Stimulated activated CD4-positive, alpha-beta T cell treated with anti-CD3 and anti-CD28 coated beads, Interleukin-4, amount 100 ng/mL, for 48 hours (primary cell): ENCODE results near the gene FAM53B.

Source experiments
- DNase-seq, 2 donors: peaks; one replicate each; pipeline ENCODE4 v3.0.0-alpha.2; 2020; ENCODE audit warnings: low read depth in 2 of 2

The FAM53B gene

GRCh38 chr10:124697837-124698544 is 46.2 kb downstream of the FAM53B start:
- DNase-seq, result peak in 1 of 2 donors; percentile 26

DNA sequence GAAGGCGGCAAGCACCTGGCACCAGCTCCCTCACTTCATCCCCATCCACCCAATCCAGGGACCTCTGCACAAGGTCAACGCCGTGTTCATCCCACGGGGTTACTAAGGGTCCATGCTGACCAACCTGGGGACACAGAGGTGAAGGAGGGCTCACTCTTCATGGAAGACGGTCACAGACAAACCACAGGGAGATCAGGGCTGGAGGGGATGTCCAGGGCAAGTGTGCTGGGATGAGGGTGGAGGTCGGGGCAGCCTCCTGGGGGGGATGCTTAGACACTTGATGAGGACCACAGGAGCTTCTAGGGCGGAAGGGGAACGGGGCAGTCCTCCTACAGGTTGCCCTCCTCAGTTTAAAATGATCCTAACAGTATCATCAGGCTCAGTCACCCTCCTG is 46.7 kb downstream of the FAM53B start:
- no peak for DNase-seq

DNA sequence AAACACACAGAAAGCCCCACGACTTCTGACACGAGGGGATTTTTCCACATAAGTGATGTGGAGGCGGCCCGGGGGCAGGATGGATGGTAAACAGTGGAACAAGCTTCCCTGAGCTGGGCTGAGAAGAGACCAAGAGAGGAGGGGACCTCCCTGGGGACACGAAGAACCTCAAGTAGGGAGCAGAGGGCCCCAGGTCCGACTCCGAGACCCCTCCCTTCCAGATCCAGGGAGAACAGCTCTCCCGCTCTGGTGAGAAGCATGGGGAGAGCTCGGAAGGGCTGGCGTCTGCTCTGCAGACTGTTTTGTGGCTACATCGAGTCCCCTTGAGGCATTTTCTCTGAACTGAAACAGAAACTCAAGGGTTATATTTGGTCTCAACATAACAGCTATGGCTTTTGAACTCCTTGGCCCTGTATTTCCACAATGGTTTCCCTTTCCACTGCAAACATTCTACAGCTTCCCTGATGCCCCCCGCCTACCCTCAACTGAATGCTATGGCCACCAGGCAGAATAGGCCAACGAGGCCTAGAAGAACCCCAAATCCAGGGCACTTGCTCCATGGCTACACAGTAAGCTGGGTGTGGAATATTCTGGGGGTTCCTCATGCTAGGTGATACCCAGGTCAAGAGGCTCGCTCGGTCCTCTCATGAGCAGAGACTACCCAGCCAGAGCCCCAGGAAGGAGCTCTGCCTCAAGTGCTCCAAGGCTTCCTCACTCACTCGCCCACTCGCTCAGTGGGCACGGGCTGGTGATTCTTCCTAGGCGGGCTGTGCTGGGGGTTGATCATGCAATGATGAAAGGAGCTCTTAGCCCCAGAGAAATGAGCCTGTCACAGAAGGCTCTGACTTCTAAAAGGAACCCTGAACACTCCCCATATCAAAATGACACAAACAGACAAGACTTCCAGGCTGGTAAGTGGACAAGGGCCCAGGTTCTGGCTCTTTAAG is 47.5 kb downstream of the FAM53B start:
- no peak for DNase-seq

DNA sequence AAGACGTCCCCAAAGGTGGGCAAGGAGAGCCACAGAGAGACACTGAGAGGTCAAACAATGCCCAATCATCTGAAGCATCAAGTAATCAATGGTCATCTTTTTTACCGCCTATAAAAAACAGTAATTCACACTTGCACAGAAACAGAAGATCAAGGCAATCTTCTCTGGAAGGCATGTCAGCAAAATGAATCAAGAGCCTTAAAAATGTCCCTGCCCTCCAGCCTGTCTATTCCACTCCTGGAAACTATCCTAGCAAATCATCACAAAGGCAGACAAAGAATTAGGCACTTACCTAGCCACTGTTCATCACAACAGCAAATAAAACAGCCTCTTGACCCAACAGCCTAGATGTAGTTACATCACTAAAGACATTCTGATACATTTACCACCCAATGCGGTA is 48.9 kb downstream of the FAM53B start:
- no peak for DNase-seq

DNA sequence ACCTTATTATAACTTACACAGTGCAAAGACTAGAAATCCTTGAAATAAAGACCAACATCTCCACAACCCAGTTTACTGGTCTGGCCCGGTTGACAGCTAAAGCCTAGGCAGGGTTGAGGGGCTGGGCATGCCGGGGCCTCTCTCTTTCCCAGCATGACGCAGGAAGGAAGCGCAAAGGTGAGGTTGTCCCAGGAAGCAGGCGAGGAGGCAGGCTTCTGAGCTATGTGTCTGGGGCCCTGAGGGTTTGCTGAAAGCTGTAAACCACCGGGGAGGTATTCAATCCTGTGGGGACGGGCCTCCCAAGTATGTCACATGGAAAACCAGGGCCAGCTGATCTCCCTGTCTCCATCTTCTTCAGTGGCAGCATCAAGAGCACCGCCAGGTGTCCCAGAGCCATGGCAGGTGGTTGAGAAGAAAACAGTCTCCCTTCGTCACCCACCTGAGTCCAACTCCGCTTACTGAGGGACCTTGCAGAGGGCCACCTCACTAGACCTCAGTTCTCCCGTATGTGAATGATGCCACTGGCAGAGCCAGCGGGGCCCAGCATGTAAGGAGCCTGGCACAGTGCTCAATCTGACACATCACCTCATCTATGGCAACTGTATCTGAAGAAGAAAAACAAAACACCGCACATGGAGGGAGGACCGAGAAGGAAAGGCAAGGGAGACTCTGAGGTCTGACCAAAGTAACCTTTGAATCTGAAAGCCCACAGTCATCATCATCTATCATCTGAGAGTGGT is 49.5 kb downstream of the FAM53B start:
- DNase-seq, result no peak

- DNase-seq, result no peak
These were observed 50.3 kb downstream of the FAM53B start for GRCh38 chr10:124693801-124694416.

DNA sequence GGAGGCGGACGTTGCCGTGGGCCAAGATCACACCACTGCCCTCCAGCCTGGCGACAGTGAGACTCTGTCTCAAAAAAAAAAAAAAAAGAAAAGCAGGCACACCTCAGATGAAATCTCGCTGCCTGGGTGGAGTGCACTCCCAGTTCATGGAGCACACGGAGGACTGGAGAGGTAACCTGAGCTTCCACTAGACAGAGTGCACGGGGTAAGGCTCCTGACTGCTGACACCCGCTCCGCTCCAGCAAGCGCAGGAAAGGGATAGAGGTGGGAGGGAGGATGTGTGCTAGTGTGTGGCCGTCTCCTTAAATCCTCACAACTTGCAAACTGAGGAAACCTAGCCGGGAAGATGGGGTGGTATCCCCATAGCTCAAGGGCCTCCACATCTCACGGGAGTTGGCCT is 50.8 kb downstream of the FAM53B start:
- no peak for DNase-seq

DNA sequence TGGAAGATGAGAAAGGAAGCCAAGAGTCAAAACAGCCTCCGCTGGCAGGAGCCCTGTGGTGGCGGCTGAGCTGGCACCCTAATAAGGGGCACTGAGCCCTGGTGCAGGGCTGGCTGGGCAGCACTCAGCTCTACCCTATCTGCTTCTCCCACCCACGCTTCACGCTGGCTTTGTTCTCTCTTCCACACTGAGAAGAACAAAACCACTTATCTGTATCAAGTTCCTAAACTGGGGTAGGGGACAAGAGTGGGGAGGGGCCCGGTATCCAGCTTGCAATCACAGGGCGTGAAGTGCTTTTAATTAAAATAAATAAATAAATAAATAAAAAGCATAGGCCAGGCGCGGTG is 52.1 kb downstream of the FAM53B start:
- DNase-seq, result no peak

- no peak for DNase-seq
These were observed 52.6 kb downstream of the FAM53B start for GRCh38 chr10:124691421-124692099.

- no peak for DNase-seq
These were observed 53.2 kb downstream of the FAM53B start for GRCh38 chr10:124691002-124691401.

- peak in 1 of 2 donors; percentile 32 for DNase-seq
These were observed 54.2 kb downstream of the FAM53B start for GRCh38 chr10:124689911-124690498.

DNA sequence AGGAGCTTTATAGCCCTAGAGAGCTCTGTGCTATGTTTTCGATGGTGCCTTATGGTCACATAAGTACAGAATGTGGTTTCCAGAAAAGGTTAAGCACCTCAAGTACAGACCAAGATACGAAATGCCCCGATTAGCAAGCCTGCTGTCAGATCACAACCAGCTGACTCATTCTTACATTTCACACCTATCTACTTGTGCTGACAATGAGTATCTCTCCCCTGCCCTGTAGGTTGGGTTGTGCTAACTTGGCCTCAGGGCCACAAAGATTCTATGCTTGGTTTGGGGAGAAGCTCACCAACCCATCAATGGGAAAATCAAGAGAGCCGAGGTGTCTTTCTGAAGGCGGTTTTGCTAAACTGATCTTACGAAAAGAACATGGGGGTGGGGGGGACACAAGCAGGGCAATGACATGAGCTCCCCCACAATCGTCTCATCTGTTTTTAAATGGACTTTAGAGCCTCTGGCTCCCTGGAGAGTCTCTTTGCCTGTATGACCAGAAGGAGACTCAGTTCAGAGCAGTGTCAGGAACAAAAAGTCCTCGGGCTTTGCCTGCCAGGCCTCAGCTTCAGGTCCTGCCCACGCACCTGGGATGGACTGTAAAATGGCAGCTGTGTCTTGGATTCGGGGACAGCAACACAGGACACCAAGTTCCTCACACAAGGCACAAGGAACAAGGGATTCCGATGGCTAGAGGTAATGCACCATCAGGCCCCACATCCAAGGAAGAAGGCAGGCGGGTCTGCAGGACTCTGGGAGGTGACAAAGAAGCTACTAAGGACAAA is 55.1 kb downstream of the FAM53B start:
- DNase-seq, result peak in 1 of 2 donors; percentile 68

DNA sequence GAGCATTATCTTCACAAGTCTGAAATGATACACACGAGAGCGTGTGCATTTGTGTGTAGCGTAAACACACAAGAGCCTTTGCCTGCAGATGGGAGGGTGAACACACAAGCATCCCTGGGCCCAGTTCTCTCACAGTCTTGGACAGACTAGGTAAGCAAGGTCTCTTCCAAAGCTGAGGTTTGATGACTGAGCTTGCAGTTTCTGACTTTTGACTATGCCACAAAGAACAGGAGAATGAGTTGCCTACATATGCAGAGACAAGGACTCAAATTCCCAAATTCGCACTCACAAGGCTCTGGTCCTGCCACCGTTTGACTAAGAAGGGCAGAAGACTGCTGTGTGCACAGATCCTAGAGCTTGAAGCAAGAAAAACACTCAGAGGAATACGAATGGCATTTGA is 55.8 kb downstream of the FAM53B start:
- no peak for DNase-seq

GRCh38 chr10:124686707-124687376 is 57.3 kb downstream of the FAM53B start:
- DNase-seq, result no peak

DNA sequence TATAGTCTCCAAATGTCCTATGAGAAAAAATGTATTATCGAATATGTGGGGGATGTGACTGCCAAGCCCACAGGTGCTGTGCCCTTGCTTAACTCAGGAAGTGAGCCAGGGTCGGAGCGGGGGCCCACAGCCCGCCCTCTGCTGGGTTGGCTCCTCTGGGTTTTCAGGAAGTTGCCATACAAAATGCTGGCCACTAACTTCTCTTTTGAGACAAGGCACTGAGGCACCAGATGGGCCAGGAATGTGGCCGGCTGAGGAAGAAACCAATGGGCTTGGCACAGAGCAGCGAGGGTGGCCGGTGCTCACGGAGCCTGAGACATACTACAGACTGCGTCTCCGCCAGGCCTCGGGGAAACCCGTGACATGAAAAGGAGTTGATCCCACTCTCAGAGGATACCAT is 58.9 kb downstream of the FAM53B start:
- DNase-seq, result no peak

GRCh38 chr10:124683814-124684213 is 60.4 kb downstream of the FAM53B start:
- DNase-seq, result no peak

- no peak for DNase-seq
These were observed 62.3 kb downstream of the FAM53B start for GRCh38 chr10:124681626-124682552.

DNA sequence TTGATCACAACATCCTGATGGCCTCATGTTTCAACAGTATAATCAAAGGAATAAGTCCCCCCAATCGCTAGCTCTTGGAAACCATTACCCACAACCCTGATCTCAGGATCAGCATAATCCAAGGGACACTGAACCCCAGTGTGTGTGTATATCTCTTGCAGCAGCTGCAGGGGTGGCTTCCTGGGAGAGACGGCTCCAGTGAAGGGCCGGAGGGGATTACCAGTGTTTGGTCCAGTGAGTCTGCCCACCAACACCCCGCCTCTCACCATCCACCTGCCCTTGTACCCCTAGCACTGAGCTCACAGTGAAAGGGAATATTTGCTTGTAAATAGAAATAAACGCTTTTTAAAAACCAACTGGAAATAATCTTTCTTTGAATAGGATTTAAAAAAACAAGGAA is 63.1 kb downstream of the FAM53B start:
- no peak for DNase-seq

DNA sequence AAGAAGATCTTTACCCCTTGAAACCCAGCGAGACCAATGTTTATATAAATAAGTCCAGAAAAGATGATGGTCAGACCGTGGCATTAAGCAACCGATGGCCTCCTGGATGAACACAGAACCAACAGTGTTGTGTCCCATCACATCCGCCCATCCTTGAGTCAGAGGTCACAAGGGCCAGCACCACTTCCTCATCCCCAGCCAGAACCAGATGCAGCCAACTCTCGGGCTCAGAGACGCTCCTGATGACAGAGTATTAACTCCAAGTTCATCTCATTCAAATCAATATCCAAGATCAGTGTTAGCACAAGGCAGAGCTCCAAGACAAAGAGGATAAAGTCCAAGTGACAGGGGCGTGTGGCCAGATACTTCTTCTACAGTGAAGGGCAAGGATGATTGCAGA is 63.5 kb downstream of the FAM53B start:
- DNase-seq, result no peak
